Heart left ventricle (tissue), 13 donors: ENCODE data around the gene ZNF784.

Source experiments
- CTCF ChIP-seq, 12 donors: fragments of 200-600 bp; sonication (generic) in 4 of 12; IDR thresholded peaks; one replicate each; pipeline versions ENCODE4 v1.5.0 to v1.8.0; 2018 to 2022; ENCODE audit warnings: antibody characterized with exemption in 12 of 12, mild to moderate bottlenecking in 5 of 12
- POLR2A ChIP-seq, 2 donors: fragments of 450-650 bp; IDR thresholded peaks; one replicate each; pipeline ENCODE4 v1.6.1; 2017; ENCODE audit warnings: antibody characterized with exemption in 2 of 2, mild to moderate bottlenecking in 2 of 2, moderate library complexity in 2 of 2
- donor health status: ischemic (EF 13 %, LVEDD 7.1; RV severe dilation, severe dysfunction).
- donor health status: DM: no; HTN: yes; CAD: no.
- donor health status: DM: no; HTN: no; CAD: no.
- donor health status: ischemic (EF 25% LVEDD 6.9; RV normal size, moderate dysfunction).
- donor health status: ischemic (EF 25% LVEDD 5.7; RV mildly dilated, moderate dysfunction).
- donor health status: ischemic (EF 35%, LVEDD 5.7; RV mildly dilated, moderate dysfunction).
- donor health status: nonischemic (EF 11% LVEDD 7.7; RV severe dilation, severe dysfunction).
- donor health status: DM: yes; HTN: yes; CAD: no.
- donor health status: PGD.
- donor health status: ischemic (EF 29% LVEDD 5.4; RV normal size, mild dysfunction).
- donor health status: nonischemic (EF 23%, LVEDD 6.1; RV moderate dilation, normal function).

- TF ChIP-seq CTCF (IDR thresholded peaks at IDR 0.05) = no peak
- no peak for TF ChIP-seq POLR2A (IDR thresholded peaks at IDR 0.05)
Observed at GRCh38 chr19:55598034-55598433, 26.3 kb downstream of the ZNF784 start.
